H9 (cell line): ENCODE results near the gene UBAC2. TPM values are rescaled to one million over a fixed set of nuclear protein-coding genes. Genes with fewer than 3 reads are reported as not detected.

Experiments used
- DNase-seq: peaks from one replicate; pipeline ENCODE4 v3.0.0-alpha.2; 2017
- H2AFZ ChIP-seq: one replicate; pipeline ENCODE4 v1.6.1; 2013; ENCODE audit warnings: mild to moderate bottlenecking, low read length, control low read depth, moderate library complexity
- H2AK5ac ChIP-seq: 2 replicates; pipeline ENCODE4 v1.6.1; 2013; ENCODE audit warnings: low read length, control low read depth, mixed read lengths; ENCODE audit not compliant: insufficient read length
- H2BK120ac ChIP-seq: one replicate; pipeline ENCODE4 v1.6.1; 2013; ENCODE audit warnings: low read depth, mild to moderate bottlenecking, low read length, control low read depth, inconsistent platforms; ENCODE audit not compliant: poor library complexity, severe bottlenecking
- H2BK12ac ChIP-seq: 2 replicates; pipeline ENCODE4 v1.6.1; 2013; ENCODE audit warnings: low read length, control low read depth, mixed read lengths, low read depth; ENCODE audit not compliant: insufficient read length
- H2BK15ac ChIP-seq: 2 replicates; pipeline ENCODE4 v1.6.1; 2013; ENCODE audit warnings: low read depth, low read length, control low read depth
- H2BK20ac ChIP-seq: one replicate; pipeline ENCODE4 v1.6.1; 2013; ENCODE audit warnings: low read depth, mild to moderate bottlenecking, low read length, control low read depth, inconsistent platforms; ENCODE audit not compliant: poor library complexity, severe bottlenecking
- H2BK5ac ChIP-seq: 2 replicates; pipeline ENCODE4 v1.6.1; 2013; ENCODE audit warnings: low read length, control low read depth, mixed read lengths; ENCODE audit not compliant: insufficient read length
- H3K14ac ChIP-seq: 2 replicates; pipeline ENCODE4 v1.6.1; 2013; ENCODE audit warnings: low read length, control low read depth; ENCODE audit not compliant: insufficient read depth
- H3K18ac ChIP-seq: 2 replicates; pipeline ENCODE4 v1.6.1; 2013; ENCODE audit warnings: low read depth, mild to moderate bottlenecking, mixed read lengths, low read length, control low read depth; ENCODE audit not compliant: insufficient read length
- H3K23ac ChIP-seq: 2 replicates; pipeline ENCODE4 v1.6.1; 2013; ENCODE audit warnings: low read length, control low read depth, mixed read lengths, low read depth; ENCODE audit not compliant: insufficient read length
- H3K23me2 ChIP-seq: 2 replicates; pipeline ENCODE4 v1.6.1; 2013; ENCODE audit warnings: low read depth, mild to moderate bottlenecking, mixed read lengths, low read length, control low read depth; ENCODE audit not compliant: insufficient read length, poor library complexity, severe bottlenecking
- H3K27ac ChIP-seq: 2 replicates; pipeline ENCODE4 v1.5.1; 2013; ENCODE audit warnings: low read length, control low read depth, mixed read lengths, low read depth; ENCODE audit not compliant: insufficient read length
- H3K27me3 ChIP-seq: 2 replicates; pipeline ENCODE4 v1.6.1; 2013; ENCODE audit warnings: low read length, control low read depth, inconsistent platforms; ENCODE audit not compliant: insufficient read depth
- H3K4ac ChIP-seq: 2 replicates; pipeline ENCODE4 v1.6.1; 2013; ENCODE audit warnings: low read depth, mild to moderate bottlenecking, control low read depth, inconsistent platforms, low read length, moderate library complexity
- H3K4me1 ChIP-seq: 2 replicates; pipeline ENCODE4 v1.6.1; 2013; ENCODE audit warnings: low read length, control low read depth, inconsistent platforms; ENCODE audit not compliant: insufficient read depth
- H3K4me2 ChIP-seq: 2 replicates; pipeline ENCODE4 v1.6.1; 2013; ENCODE audit warnings: low read length, control low read depth, mixed read lengths; ENCODE audit not compliant: insufficient read length, insufficient read depth
- H3K56ac ChIP-seq: 2 replicates; pipeline ENCODE4 v1.6.1; 2013; ENCODE audit warnings: low read depth, mild to moderate bottlenecking, mixed read lengths, low read length, control low read depth; ENCODE audit not compliant: insufficient read length
- H3K79me1 ChIP-seq: 2 replicates; pipeline ENCODE4 v1.6.1; 2013; ENCODE audit warnings: low read depth, mild to moderate bottlenecking, moderate library complexity, low read length, control low read depth, inconsistent platforms; ENCODE audit not compliant: insufficient read depth, poor library complexity, severe bottlenecking
- H3K79me2 ChIP-seq: 2 replicates; pipeline ENCODE4 v1.6.1; 2013; ENCODE audit warnings: low read length, control low read depth, inconsistent platforms; ENCODE audit not compliant: insufficient read depth
- H3K9ac ChIP-seq: 2 replicates; pipeline ENCODE4 v1.6.1; 2013; ENCODE audit warnings: low read length, control low read depth, mixed read lengths; ENCODE audit not compliant: insufficient read length; ENCODE audit errors: extremely low read depth
- H3K9me3 ChIP-seq: one replicate; pipeline ENCODE4 v1.6.1; 2013; ENCODE audit warnings: low read depth, low read length, inconsistent platforms; ENCODE audit not compliant: control insufficient read depth
- H3T11ph ChIP-seq: one replicate; pipeline ENCODE4 v1.6.1; 2013; ENCODE audit warnings: mild to moderate bottlenecking, low read length, control low read depth, inconsistent platforms
- H4K20me1 ChIP-seq: one replicate; pipeline ENCODE4 v1.6.1; 2013; ENCODE audit not compliant: control insufficient read depth, insufficient read length, insufficient read depth
- H4K5ac ChIP-seq: 2 replicates; pipeline ENCODE4 v1.6.1; 2013; ENCODE audit warnings: low read depth, mild to moderate bottlenecking, mixed read lengths, low read length, control low read depth; ENCODE audit not compliant: insufficient read length
- H4K8ac ChIP-seq: replicated peaks from 2 replicates; pipeline ENCODE4 v1.6.1; 2013; ENCODE audit warnings: low read length, control low read depth, mixed read lengths, low read depth; ENCODE audit not compliant: insufficient read length
- H4K91ac ChIP-seq: 2 replicates; pipeline ENCODE4 v1.6.1; 2013; ENCODE audit warnings: low read depth, mild to moderate bottlenecking, moderate library complexity, mixed read lengths, low read length, control low read depth; ENCODE audit not compliant: insufficient read length
- H3K27ac Mint-ChIP-seq, 3 experiments: 2 replicates in 2 of 3; 3 replicates in 1 of 3; pipeline ENCODE4 v1.8.0; 2020 to 2021; ENCODE audit warnings: mixed read lengths in 3 of 3, mild to moderate bottlenecking in 1 of 3, moderate library complexity in 1 of 3
- H3K27me3 Mint-ChIP-seq: 2 replicates; pipeline ENCODE4 v1.8.0; 2021; ENCODE audit warnings: low read depth, mild to moderate bottlenecking, moderate library complexity, mixed read lengths
- H3K36me3 Mint-ChIP-seq, 3 experiments: 2 replicates in 2 of 3; 3 replicates in 1 of 3; pipeline ENCODE4 v1.8.0; 2020 to 2021; ENCODE audit warnings: low read depth in 3 of 3, mixed read lengths in 3 of 3; ENCODE audit not compliant: insufficient read depth in 1 of 3
- H3K4me1 Mint-ChIP-seq, 2 experiments: 2 replicates each; pipeline ENCODE4 v1.8.0; 2020; ENCODE audit warnings: mixed read lengths in 2 of 2
- H3K4me3 Mint-ChIP-seq, 2 experiments: 2 replicates in 1 of 2; 3 replicates in 1 of 2; pipeline ENCODE4 v1.8.0; 2020 to 2021; ENCODE audit warnings: mild to moderate bottlenecking in 2 of 2, mixed read lengths in 2 of 2, moderate library complexity in 1 of 2
- H3K9me3 Mint-ChIP-seq, 2 experiments: 2 replicates in 1 of 2; 3 replicates in 1 of 2; pipeline ENCODE4 v1.8.0; 2020; ENCODE audit warnings: mild to moderate bottlenecking in 2 of 2, mixed read lengths in 2 of 2, moderate library complexity in 1 of 2
- CTCF ChIP-seq: fragments of 200-600 bp; sonication (generic); conservative IDR thresholded peaks from 3 replicates; pipeline ENCODE4 v1.8.0; 2021; ENCODE audit warnings: antibody characterized with exemption, mild to moderate bottlenecking
- WGBS: extraction: QIAGEN DNeasy Blood & Tissue Kit; methylation state at CpG from one replicate; pipeline ENCODE4 v1.1.7; 2013; ENCODE audit warnings: missing lambda C conversion rate, low lambda C conversion rate, mixed read lengths; ENCODE audit not compliant: insufficient read length; ENCODE audit errors: extremely low coverage; 5-methylcytosine and 5-hydroxymethylcytosine counted together
- total RNA-seq: library from RNA; stranded (reverse); gene quantifications from 2 replicates; pipeline ENCODE4 v1.2.1, GENCODE V29; 2021

Gene UBAC2
- total RNA-seq, 1 experiment from 2014 or later, result 52.3 TPM

DNA sequence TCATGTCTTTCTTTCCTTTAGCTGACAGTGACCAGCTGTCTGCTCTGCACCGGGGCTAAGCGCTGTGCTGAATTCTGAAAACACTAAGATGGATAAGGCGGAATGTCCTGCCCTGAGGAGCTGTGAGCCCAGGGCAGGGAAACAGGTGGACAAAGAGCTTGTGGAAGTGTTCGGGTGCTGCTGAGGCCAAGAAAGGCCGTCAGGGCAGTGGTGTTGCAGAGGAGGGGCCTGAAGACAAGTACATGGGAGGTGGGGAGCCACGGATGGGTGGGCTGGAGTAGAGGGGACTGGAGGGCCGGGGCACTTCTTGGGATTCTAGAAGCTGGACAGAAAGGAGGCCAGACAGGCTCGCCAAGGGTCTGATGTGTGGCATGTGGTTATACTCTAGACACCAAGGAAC, 172.8 kb downstream of the UBAC2 start:
- DNase-seq, result no peak

More for the DNA sequence above, 172.8 kb downstream of the UBAC2 start:
- H3K27ac Mint-ChIP-seq, result peak overlapping the region; percentile 4 to 45 (median 22); a peak in 2 of 7 replicates
- Histone ChIP-seq H2BK120ac (no peak overlapping the region), H3K27me3 (no peaks in the 10 kb centered on the region), H3K9ac (no peak overlapping the region), H2BK5ac (no peak overlapping the region), H2BK20ac (no peak overlapping the region), H3K18ac (no peak overlapping the region), H3K79me2 (no peaks in the 10 kb centered on the region), H3T11ph (no peak overlapping the region), H3K4ac (no peak overlapping the region), H3K4me2 (no peak overlapping the region), H2AFZ (no peak overlapping the region), H3K4me1 (peaks cover under 1% of the 10 kb centered on the region; the same call in 1 of the 2 replicates), H3K23ac (no peak overlapping the region), H3K14ac (no peak overlapping the region), H2BK15ac (no peak overlapping the region), H4K5ac (no peak overlapping the region), H3K23me2 (no peaks in the 10 kb centered on the region), H3K9me3 (no peaks in the 10 kb centered on the region), H4K20me1 (no peaks in the 10 kb centered on the region), H2AK5ac (no peak overlapping the region), H2BK12ac (no peak overlapping the region), H4K91ac (no peak overlapping the region), H4K8ac (no peak overlapping the region), H3K79me1 (no peaks in the 10 kb centered on the region), H3K27ac (no peak overlapping the region), H3K56ac (no peak overlapping the region)
- peaks cover 9 to 32% (median 22%) of the 10 kb centered on the region in 3 experiments for H3K36me3 Mint-ChIP-seq
- no peak overlapping the region; a peak in 1 of 5 replicates for H3K4me3 Mint-ChIP-seq
- TF ChIP-seq CTCF, result no peak
- H3K4me1 Mint-ChIP-seq, result peaks cover under 1 to 6% of the 10 kb centered on the region in 2 experiments
- H3K27me3 Mint-ChIP-seq, result no peaks in the 10 kb centered on the region; the same call in 1 of the 2 replicates
- WGBS, result no CpG with 5 or more reads among the region's 8 CpGs
- H3K9me3 Mint-ChIP-seq, result no peaks in the 10 kb centered on the region
